Neural crest cell (in vitro differentiated cells): ENCODE data around the gene GPR25. TPM values are rescaled to one million over a fixed set of nuclear protein-coding genes. Genes with fewer than 3 reads are reported as not detected.

Experiments
- DNase-seq: peaks from one replicate; pipeline ENCODE4 v3.0.0; 2021; ENCODE audit warnings: low read depth, mixed read lengths, low spot score
- H3K27ac Mint-ChIP-seq: one replicate; pipeline ENCODE4 v1.8.0; 2021; ENCODE audit warnings: mild to moderate bottlenecking, mixed read lengths; ENCODE audit not compliant: unreplicated experiment
- H3K27me3 Mint-ChIP-seq: 2 replicates; pipeline ENCODE4 v1.8.0; 2021; ENCODE audit warnings: low read depth, mild to moderate bottlenecking, mixed read lengths
- H3K36me3 Mint-ChIP-seq: 2 replicates; pipeline ENCODE4 v1.8.0; 2021; ENCODE audit warnings: low read depth, mild to moderate bottlenecking, mixed read lengths
- H3K4me1 Mint-ChIP-seq: 2 replicates; pipeline ENCODE4 v1.8.0; 2021; ENCODE audit warnings: mixed read lengths
- H3K4me3 Mint-ChIP-seq: one replicate; pipeline ENCODE4 v1.8.0; 2021; ENCODE audit warnings: mild to moderate bottlenecking, mixed read lengths
- H3K9me3 Mint-ChIP-seq: 2 replicates; pipeline ENCODE4 v1.8.0; 2021; ENCODE audit warnings: mixed read lengths
- total RNA-seq: library from RNA; stranded (reverse); gene quantifications from 2 replicates; pipeline ENCODE4 v1.2.1, GENCODE V29; 2021
- TF ChIP-seq, protein P1 (sequence below): fragments of 200-600 bp; sonication (generic); conservative IDR thresholded peaks from 2 replicates; pipeline ENCODE4 v1.5.0; 2021; ENCODE audit warnings: antibody characterized with exemption, mild to moderate bottlenecking

Gene GPR25
- total RNA-seq, 1 donor from 2014 or later: not detected

DNA sequence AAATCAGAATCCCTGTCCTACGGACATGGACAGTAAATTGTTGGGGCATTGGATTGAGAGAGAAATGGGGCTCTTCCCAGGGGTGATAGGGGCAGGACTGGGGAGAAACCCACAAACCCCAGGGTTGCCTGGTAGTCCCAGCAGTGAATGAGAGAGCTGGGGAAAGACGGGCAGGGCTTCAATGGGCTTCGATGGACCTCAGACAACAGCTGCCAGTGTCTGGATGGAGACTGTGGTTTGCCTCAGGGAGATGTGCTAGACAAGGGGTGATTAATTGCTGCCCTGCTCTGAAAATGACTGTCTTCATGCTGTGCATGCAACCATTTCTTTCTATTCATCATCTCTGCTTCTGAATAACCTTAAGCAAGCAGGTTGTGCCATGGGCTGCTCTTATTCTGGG lies 7.4 kb downstream of the GPR25 start:
- no peak for DNase-seq
- H3K4me1 Mint-ChIP-seq: peaks cover 13% of the 10 kb centered on the region
- no peaks in the 10 kb centered on the region for H3K9me3 Mint-ChIP-seq
- TF ChIP-seq, protein P1, sequence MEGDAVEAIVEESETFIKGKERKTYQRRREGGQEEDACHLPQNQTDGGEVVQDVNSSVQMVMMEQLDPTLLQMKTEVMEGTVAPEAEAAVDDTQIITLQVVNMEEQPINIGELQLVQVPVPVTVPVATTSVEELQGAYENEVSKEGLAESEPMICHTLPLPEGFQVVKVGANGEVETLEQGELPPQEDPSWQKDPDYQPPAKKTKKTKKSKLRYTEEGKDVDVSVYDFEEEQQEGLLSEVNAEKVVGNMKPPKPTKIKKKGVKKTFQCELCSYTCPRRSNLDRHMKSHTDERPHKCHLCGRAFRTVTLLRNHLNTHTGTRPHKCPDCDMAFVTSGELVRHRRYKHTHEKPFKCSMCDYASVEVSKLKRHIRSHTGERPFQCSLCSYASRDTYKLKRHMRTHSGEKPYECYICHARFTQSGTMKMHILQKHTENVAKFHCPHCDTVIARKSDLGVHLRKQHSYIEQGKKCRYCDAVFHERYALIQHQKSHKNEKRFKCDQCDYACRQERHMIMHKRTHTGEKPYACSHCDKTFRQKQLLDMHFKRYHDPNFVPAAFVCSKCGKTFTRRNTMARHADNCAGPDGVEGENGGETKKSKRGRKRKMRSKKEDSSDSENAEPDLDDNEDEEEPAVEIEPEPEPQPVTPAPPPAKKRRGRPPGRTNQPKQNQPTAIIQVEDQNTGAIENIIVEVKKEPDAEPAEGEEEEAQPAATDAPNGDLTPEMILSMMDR: no peak
- H3K27ac Mint-ChIP-seq: peak overlapping the region; percentile 62
- no peak overlapping the region for H3K4me3 Mint-ChIP-seq
- no peaks in the 10 kb centered on the region for H3K27me3 Mint-ChIP-seq
- no peaks in the 10 kb centered on the region for H3K36me3 Mint-ChIP-seq

- no peaks in the 10 kb centered on the region for H3K27me3 Mint-ChIP-seq
- H3K9me3 Mint-ChIP-seq: no peaks in the 10 kb centered on the region
- no peaks in the 10 kb centered on the region for H3K36me3 Mint-ChIP-seq
- H3K27ac Mint-ChIP-seq: no peak overlapping the region
- DNase-seq: no peak
- peaks cover 29% of the 10 kb centered on the region for H3K4me1 Mint-ChIP-seq
- H3K4me3 Mint-ChIP-seq: no peak overlapping the region
- TF ChIP-seq, protein P1: no peak
Observed at GRCh38 chr1:200883118-200883517, 10.3 kb downstream of the GPR25 start.

DNA sequence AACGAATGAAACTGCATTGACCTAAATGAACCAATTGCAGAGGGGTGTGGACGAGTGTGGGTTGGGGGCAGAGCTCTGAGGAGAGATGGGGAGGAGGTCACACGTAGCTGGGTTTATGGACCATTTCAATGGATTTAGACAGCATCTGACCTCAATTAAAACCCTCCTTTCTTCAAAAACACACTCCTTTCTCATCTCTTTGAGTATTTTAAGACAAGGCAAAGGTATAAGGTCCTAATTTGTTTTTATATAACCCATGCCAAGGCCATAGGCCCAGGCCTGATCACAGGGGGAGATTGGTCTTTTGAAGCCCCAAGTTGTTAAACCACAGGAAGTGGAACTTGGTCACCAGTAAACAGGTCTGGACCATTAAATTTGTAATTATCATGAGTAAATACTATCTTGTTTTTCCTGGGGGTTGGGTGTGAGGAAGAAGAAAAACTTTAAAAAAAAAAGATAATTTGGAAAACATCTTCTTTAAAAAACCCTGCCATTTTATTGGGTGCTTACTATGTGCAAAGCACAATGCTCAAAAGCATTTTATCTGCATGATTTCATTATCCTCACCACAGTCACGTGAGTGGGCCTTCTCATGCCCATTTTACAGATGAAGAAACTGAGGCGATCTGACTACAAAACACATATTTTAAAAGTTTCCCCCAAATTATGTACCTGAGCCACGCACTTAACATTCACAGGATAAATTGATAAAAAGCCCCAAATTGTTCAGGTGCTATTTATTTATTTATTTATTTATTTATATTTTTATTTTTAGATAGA lies 13.0 kb downstream of the GPR25 start:
- peak overlapping the region; percentile 45 for H3K4me3 Mint-ChIP-seq
- TF ChIP-seq, protein P1: no peak
- DNase-seq: no peak
- H3K27ac Mint-ChIP-seq: no peak overlapping the region
- H3K36me3 Mint-ChIP-seq: no peaks in the 10 kb centered on the region
- H3K9me3 Mint-ChIP-seq: no peaks in the 10 kb centered on the region
- H3K27me3 Mint-ChIP-seq: no peaks in the 10 kb centered on the region
- H3K4me1 Mint-ChIP-seq: peaks cover 40% of the 10 kb centered on the region

DNA sequence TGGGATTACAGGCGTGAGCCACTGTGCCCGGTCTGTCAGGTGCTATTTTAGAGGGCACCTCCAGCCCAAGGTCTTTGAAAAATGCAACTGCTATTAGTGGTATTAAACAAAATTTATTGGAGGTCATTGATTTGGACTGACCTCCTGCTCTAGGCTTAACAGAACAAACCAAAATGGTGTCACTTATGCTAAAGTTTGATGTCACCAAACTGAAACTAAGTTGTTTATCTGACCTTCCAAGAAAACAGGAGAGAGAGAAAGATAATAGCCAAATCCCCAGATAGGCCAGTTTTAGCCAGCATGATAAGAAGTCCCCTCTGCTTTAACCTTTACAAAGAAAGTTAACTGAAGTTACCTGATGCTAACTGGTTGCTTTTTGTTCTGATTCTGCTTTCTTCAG lies 13.8 kb downstream of the GPR25 start:
- Mint-ChIP-seq H3K27ac (no peak overlapping the region), H3K27me3 (no peaks in the 10 kb centered on the region), H3K4me3 (peak overlapping the region; percentile 60), H3K4me1 (peaks cover 35% of the 10 kb centered on the region), H3K9me3 (no peaks in the 10 kb centered on the region), H3K36me3 (no peaks in the 10 kb centered on the region)
- TF ChIP-seq, protein P1: no peak
- DNase-seq: no peak

GRCh38 chr1:200887036-200887435 lies 14.3 kb downstream of the GPR25 start:
- peak overlapping the region; percentile 8 for H3K4me3 Mint-ChIP-seq

More at GRCh38 chr1:200887036-200887435, 14.3 kb downstream of the GPR25 start:
- Mint-ChIP-seq H3K27me3 (no peaks in the 10 kb centered on the region), H3K9me3 (no peaks in the 10 kb centered on the region), H3K36me3 (no peaks in the 10 kb centered on the region), H3K4me1 (peaks cover 38% of the 10 kb centered on the region), H3K27ac (no peak overlapping the region)
- TF ChIP-seq, protein P1: no peak
- no peak for DNase-seq
